Measurements from ENCODE around the gene QDPR. TPM values are rescaled to one million over a fixed set of nuclear protein-coding genes. Genes with fewer than 3 reads are reported as not detected.

The QDPR gene
- total and polyA plus RNA-seq, 5 donors = 33.8 to 53.9 (median 45.4) TPM

GRCh38 chr4:17528551-17529165, 16.8 kb upstream of the QDPR start:
- Histone ChIP-seq H3K4me3 (ENCODE audit: low read length) (no peak overlapping the region), H3K4me1 (ENCODE audit: control insufficient read depth, insufficient read depth, low read length) (no peaks in the 10 kb centered on the region), H3K9me3 (ENCODE audit: control insufficient read depth, low read length) (no peaks in the 10 kb centered on the region), H3K27ac (ENCODE audit: low read length) (no peak overlapping the region), H3K27me3 (ENCODE audit: control insufficient read depth, insufficient read depth) (no peaks in the 10 kb centered on the region)
- ATAC-seq (no peak), DNase-seq (no peak)
- WGBS = 77% methylated on average over 10 of the region's 10 CpGs
- intact Hi-C loops (cut with DNase I) = no loop called here

DNA sequence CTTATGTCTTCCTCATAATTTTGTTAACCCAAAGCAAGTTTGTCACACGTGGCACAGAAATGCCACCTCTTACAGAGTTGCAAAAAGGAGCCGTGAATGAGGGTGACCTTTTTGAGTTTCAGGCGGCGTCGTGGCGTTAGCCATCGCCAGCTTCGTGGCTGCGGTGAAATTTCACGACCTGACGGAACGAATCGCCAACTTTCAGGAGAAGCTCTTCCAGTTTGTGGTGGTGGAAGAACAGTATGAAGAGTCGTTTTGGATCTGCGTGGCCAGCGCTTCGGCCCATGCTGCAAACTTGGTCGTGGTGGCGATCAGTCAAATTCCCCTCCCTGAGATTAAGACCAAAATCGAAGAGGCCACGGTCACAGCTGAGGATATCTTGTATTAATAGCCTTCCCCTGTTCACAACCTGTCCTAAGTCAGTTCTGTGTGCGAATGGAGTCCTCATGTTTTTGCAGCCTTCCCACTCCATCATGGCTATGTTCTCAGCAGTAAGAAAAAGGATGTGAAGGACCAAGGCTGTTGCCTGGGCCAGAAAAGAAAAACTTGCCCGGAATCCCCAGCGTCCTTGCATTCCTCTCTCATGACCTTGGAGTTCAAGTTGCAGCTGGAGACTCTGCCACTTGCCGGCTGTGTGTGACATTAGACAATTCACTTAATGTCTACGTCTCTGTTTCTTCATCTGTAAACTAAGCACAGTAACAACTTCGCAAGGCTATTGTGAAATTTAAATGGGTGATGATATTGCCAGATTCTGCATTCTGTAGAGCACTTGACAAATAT, 15.0 kb upstream of the QDPR start:
- H3K27ac ChIP-seq (ENCODE audit: low read length) = no peak overlapping the region
- H3K4me1 ChIP-seq (ENCODE audit: control insufficient read depth, insufficient read depth, low read length) = no peaks in the 10 kb centered on the region
- H3K4me3 ChIP-seq (ENCODE audit: low read length) = no peak overlapping the region
- no peaks in the 10 kb centered on the region for H3K27me3 ChIP-seq (ENCODE audit: control insufficient read depth, insufficient read depth)
- no peak for ATAC-seq
- 80% methylated on average over 27 of the region's 27 CpGs for WGBS
- intact Hi-C loops (cut with DNase I) = no loop called here
- no peak for DNase-seq
- no peaks in the 10 kb centered on the region for H3K9me3 ChIP-seq (ENCODE audit: control insufficient read depth, low read length)

DNA sequence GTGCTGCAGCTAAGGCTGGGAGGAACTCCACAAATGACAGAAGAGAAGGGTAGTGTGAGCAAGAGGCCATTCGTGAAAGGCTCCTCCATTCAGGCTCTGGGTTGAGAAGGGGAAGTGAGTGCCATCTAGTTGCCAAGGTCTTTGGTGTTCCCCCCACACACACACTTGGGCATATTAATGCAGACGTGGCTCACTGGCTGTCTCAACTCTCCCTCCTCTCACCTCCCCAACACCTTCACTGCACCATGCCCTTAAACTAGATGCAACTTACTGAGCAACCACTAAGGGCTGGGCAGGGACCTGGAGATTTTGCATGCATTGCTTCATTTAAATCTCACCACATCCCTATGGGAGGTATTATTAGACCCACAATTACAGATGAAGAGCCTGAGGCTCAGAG, 11.8 kb upstream of the QDPR start:
- 34% methylated on average over 2 of the region's 2 CpGs for WGBS
- intact Hi-C loops (cut with DNase I) = no loop called here
- Histone ChIP-seq H3K9me3 (ENCODE audit: control insufficient read depth, low read length) (no peaks in the 10 kb centered on the region), H3K27me3 (ENCODE audit: control insufficient read depth, insufficient read depth) (no peaks in the 10 kb centered on the region), H3K4me1 (ENCODE audit: control insufficient read depth, insufficient read depth, low read length) (no peaks in the 10 kb centered on the region), H3K4me3 (ENCODE audit: low read length) (no peak overlapping the region), H3K27ac (ENCODE audit: low read length) (no peak overlapping the region)
- ATAC-seq (no peak), DNase-seq (no peak)

- H3K9me3 ChIP-seq (ENCODE audit: control insufficient read depth, low read length) = no peaks in the 10 kb centered on the region
Observed at GRCh38 chr4:17521595-17521994, 9.7 kb upstream of the QDPR start.

GRCh38 chr4:17517664-17518063, 5.8 kb upstream of the QDPR start:
- ATAC-seq (no peak), DNase-seq (no peak)
- Histone ChIP-seq H3K4me3 (ENCODE audit: low read length) (no peak overlapping the region), H3K9me3 (ENCODE audit: control insufficient read depth, low read length) (no peaks in the 10 kb centered on the region), H3K27ac (ENCODE audit: low read length) (no peak overlapping the region), H3K4me1 (ENCODE audit: control insufficient read depth, insufficient read depth, low read length) (no peaks in the 10 kb centered on the region), H3K27me3 (ENCODE audit: control insufficient read depth, insufficient read depth) (no peaks in the 10 kb centered on the region)
- WGBS = 47% methylated on average over 5 of the region's 5 CpGs
- intact Hi-C loops (cut with DNase I) = no loop called here

More at GRCh38 chr4:17521595-17521994, 9.7 kb upstream of the QDPR start:
- H3K4me3 ChIP-seq (ENCODE audit: low read length) = no peak overlapping the region
- no peak for ATAC-seq
- no peaks in the 10 kb centered on the region for H3K4me1 ChIP-seq (ENCODE audit: control insufficient read depth, insufficient read depth, low read length)
- no peaks in the 10 kb centered on the region for H3K27me3 ChIP-seq (ENCODE audit: control insufficient read depth, insufficient read depth)
- intact Hi-C loops (cut with DNase I) = no loop called here
- DNase-seq = no peak
- 88% methylated on average over 5 of the region's 5 CpGs for WGBS
- no peak overlapping the region for H3K27ac ChIP-seq (ENCODE audit: low read length)

- no peak overlapping the region for H3K27ac ChIP-seq (ENCODE audit: low read length)
- 29% methylated on average over 1 of the region's 1 CpG for WGBS
- H3K4me3 ChIP-seq (ENCODE audit: low read length) = no peak overlapping the region
- H3K27me3 ChIP-seq (ENCODE audit: control insufficient read depth, insufficient read depth) = no peaks in the 10 kb centered on the region
- H3K4me1 ChIP-seq (ENCODE audit: control insufficient read depth, insufficient read depth, low read length) = no peaks in the 10 kb centered on the region
- ATAC-seq (no peak), DNase-seq (no peak)
- H3K9me3 ChIP-seq (ENCODE audit: control insufficient read depth, low read length) = no peaks in the 10 kb centered on the region
- intact Hi-C loops (cut with DNase I) = no loop called here
Observed at GRCh38 chr4:17516980-17517379, 5.1 kb upstream of the QDPR start.

GRCh38 chr4:17515445-17516407, 3.8 kb upstream of the QDPR start:
- WGBS = 72% methylated on average over 14 of the region's 14 CpGs
- no peaks in the 10 kb centered on the region for H3K9me3 ChIP-seq (ENCODE audit: control insufficient read depth, low read length)
- DNase-seq = no peak
- no peak for ATAC-seq
- no peaks in the 10 kb centered on the region for H3K27me3 ChIP-seq (ENCODE audit: control insufficient read depth, insufficient read depth)
- intact Hi-C loops (cut with DNase I) = no loop called here
- no peaks in the 10 kb centered on the region for H3K4me1 ChIP-seq (ENCODE audit: control insufficient read depth, insufficient read depth, low read length)
- no peak overlapping the region for H3K4me3 ChIP-seq (ENCODE audit: low read length)
- H3K27ac ChIP-seq (ENCODE audit: low read length) = no peak overlapping the region

DNA sequence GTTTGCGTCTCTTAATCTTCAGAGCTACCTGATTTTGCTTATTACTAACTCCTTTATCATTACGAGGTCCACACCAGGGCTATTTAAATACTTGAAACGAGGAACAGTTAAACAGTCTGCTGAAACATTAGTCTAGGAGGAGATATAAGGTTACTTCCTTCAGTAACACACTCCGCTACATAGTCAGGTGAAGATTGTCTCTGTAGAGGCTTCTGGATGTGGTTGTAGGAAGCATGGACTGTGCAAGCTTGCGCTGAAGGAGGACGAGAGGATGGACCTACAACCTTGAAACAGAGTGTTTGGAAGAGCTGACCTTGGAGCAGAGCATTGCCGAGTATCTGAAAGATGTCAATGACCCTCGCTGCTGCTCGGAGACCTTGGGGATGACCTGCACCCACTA, 3.0 kb upstream of the QDPR start, which contains the start of gene CLRN2:
CLRN2 (plus strand) TSS at position 301 of the 400 bp plus-strand sequence. CDS start 102 bp downstream, outside the sequence.
- H3K27ac ChIP-seq (ENCODE audit: low read length) = no peak within 1 kb of the TSS
- H3K4me3 ChIP-seq (ENCODE audit: low read length) = no peak within 1 kb of the TSS
- no peaks in the 10 kb centered on the region for H3K27me3 ChIP-seq (ENCODE audit: control insufficient read depth, insufficient read depth)
- ATAC-seq = no peak
- DNase-seq = no peak
- WGBS = 86% methylated on average over 9 of the region's 9 CpGs
- no peaks in the 10 kb centered on the region for H3K4me1 ChIP-seq (ENCODE audit: control insufficient read depth, insufficient read depth, low read length)
- no peaks in the 10 kb centered on the region for H3K9me3 ChIP-seq (ENCODE audit: control insufficient read depth, low read length)
- intact Hi-C loops (cut with DNase I) = no loop called here

- Histone ChIP-seq H3K9me3 (ENCODE audit: control insufficient read depth, low read length) (no peaks in the 10 kb centered on the region), H3K27me3 (ENCODE audit: control insufficient read depth, insufficient read depth) (no peaks in the 10 kb centered on the region), H3K4me3 (ENCODE audit: low read length) (no peak overlapping the region), H3K4me1 (ENCODE audit: control insufficient read depth, insufficient read depth, low read length) (no peaks in the 10 kb centered on the region), H3K27ac (ENCODE audit: low read length) (no peak overlapping the region)
- intact Hi-C loops (cut with DNase I) = no loop called here
- ATAC-seq (no peak), DNase-seq (no peak)
- WGBS = 84% methylated on average over 5 of the region's 5 CpGs
Observed at GRCh38 chr4:17512973-17513665, 1.2 kb upstream of the QDPR start.

GRCh38 chr4:17511509-17511949, 361 bp downstream of the QDPR start:
- peak overlapping the region; percentile 68 for H3K4me3 ChIP-seq (ENCODE audit: low read length)
- peak; percentile 76 to 82 for ATAC-seq
- peak; percentile 65 to 87 (median 86) for DNase-seq
- peak overlapping the region; percentile 35 for H3K27ac ChIP-seq (ENCODE audit: low read length)
- H3K9me3 ChIP-seq (ENCODE audit: control insufficient read depth, low read length) = no peaks in the 10 kb centered on the region
- intact Hi-C loops (cut with DNase I) = no loop called here
- no peaks in the 10 kb centered on the region for H3K27me3 ChIP-seq (ENCODE audit: control insufficient read depth, insufficient read depth)
- no peaks in the 10 kb centered on the region for H3K4me1 ChIP-seq (ENCODE audit: control insufficient read depth, insufficient read depth, low read length)
- WGBS = 3% methylated on average over 32 of the region's 32 CpGs
